Measurements from ENCODE around the gene TAGLN. TPM values are rescaled to one million over a fixed set of nuclear protein-coding genes. Genes with fewer than 3 reads are reported as not detected.

Gene TAGLN
- total RNA-seq, 1 experiment from 2014 or later, result 214 TPM

- no peak for DNase-seq (ENCODE audit: low read depth)
Observed at GRCh38 chr11:117214404-117215110, 15.4 kb downstream of the TAGLN start.

DNA sequence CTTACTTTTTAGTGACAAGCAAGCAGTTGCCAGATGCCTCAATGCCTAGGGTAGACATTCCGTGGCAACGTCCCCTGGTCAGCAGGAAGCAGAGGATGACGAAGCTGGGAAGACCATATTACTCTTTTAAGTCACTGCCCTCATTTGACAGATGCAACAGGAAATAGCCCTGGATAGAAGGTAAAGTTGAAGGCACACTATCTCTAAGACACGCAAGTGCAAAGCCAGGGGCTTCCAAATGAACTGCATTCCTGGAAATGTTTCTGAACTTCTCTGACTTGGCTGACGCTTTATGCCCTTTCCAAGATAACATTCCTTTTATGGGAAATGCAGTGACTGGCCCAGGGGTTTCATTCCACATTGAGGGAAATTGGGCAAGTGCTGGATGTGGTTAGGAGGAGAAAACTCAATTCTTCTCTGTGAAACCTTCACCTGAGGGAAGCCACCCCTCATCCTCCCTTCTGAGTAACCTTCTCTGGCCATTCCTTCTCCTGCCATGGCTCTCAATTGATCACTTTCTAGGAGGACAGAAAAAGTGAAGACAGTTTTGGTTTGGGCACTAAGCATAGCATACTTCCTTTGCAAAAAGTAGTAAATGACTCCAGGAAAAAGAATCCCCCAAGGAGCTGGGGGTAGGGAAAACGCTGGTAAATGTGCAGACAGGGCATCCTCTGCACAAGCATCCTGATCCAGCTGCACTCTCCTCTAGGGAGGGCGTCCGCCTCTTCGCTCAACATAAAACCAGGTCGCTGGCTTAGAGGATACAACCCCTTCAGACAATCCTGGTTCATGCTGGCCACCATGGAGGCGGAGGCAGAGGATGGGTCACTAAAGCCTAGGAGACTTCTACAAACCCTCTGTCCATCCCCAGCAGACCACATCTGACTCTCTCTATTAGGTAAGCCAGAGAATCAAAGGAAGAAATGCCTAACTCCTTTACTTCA, 18.2 kb downstream of the TAGLN start:
- DNase-seq (ENCODE audit: low read depth), result no peak

DNA sequence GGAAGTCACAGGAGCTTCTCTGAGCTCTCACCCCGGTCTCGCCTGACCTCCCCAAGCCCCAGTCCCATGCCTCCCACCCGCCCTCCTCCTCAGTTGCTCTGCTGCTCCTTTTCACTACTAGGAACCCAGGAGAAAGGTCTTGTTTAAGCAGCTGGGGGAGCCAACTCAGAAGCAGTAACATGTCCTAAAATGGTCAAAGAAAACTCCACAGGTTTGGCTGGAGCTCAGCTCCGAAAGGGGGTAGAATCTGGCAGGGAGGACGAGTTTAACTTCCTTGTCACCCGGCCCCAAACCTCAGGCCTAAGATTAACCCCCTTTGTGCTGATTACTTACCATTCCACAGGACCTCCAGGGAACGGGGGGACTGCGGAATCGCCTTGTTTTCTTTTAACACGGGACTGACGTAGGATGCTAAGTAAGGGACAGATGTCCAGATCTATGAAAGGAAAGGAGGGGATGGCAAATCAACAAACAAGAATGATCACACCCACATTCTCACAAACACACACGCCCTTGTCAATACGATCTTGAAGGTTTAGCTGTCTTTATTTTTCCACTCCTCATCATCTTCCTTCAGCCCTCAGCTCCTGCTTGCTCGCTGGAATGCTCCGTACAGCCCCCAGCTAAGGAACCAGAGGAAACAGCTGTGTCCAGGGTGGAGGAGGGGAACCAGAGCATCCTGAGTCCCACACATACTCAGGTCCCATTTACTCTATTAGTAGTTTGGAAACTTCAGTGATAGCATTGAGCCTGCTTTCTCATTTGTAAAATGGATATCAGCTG, 19.2 kb downstream of the TAGLN start:
- no peak for DNase-seq (ENCODE audit: low read depth)

DNA sequence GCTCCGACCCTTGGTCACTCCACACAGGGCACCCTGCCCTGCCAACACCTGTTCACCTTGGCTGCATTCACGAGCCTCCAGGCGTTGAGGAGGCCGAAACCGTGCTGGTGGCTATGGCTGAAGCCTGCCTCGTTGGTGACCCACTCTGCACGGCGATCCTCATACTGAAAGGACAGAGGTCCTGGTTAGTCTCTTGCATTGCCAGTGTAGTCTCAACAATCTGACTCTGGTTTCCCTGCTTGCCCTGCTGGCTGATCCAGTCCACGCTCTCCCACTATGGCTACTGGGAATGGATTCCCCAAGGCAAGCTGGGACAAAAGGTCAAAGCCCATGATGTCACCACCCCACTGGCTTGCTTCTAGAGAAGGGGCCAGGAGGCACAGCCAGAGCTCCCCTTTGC, 19.8 kb downstream of the TAGLN start:
- no peak for DNase-seq (ENCODE audit: low read depth)

DNA sequence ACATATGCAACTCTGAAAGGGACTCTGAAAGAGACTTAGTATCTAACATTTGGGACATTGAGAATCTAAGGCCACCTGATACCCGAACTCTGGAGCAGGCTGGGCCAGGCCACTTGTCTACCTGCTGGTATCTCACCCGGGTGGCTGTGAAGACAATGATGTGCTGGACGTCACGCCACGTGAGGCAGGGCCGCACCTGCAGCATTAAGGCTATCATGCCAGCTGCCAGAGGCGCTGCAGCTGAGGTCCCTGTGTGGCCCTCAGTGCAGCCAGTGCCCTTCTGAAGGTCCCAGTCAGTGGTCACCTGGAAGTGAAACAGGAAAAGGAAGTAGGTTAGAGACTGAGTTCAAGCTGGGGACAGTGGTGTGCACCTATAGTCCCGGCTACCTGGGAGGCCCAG, 20.3 kb downstream of the TAGLN start:
- DNase-seq (ENCODE audit: low read depth), result no peak

DNA sequence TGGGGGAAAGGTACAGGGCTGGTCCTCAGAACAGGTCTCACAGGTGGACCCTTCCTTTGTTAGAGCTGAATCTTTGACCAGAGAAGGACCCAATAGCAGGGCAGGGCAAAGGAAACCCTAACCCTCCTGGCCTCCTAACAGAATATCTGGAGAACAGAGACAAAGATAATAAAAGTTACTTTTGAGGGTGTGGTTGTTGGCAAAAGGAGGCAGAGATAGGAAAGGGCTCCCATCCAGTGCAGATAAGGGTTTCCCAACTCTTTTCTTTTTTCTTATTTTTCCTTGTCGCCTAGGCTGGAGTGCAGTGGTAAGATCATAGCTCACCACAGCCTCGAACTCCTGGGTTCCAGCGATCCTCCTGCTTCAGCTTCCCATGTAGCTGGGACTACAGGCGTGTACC, 20.8 kb downstream of the TAGLN start:
- no peak for DNase-seq (ENCODE audit: low read depth)

DNA sequence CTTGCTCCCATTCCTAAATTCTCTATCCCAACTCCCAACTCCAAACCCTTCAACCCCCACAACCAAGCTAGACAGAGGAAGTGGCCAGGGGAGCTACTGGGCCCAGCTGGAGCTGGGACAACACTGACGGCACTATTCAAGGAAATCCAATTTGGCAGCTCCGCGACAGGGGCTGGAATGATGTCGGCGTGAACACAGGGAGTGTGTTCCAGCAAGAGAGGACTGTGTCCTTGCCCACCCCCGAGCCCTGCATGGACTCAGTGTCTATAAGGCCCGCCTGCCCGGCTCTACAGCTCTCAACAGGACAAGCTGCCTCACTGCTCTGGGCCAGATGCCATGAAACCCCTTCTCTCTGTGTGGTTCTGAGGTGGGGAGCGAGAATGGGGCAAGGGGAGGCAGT, 21.4 kb downstream of the TAGLN start:
- no peak for DNase-seq (ENCODE audit: low read depth)

GRCh38 chr11:117220999-117221774, 22.0 kb downstream of the TAGLN start:
- DNase-seq (ENCODE audit: low read depth), result no peak

GRCh38 chr11:117221775-117222517, 22.8 kb downstream of the TAGLN start:
- DNase-seq (ENCODE audit: low read depth), result peak; percentile 69

DNA sequence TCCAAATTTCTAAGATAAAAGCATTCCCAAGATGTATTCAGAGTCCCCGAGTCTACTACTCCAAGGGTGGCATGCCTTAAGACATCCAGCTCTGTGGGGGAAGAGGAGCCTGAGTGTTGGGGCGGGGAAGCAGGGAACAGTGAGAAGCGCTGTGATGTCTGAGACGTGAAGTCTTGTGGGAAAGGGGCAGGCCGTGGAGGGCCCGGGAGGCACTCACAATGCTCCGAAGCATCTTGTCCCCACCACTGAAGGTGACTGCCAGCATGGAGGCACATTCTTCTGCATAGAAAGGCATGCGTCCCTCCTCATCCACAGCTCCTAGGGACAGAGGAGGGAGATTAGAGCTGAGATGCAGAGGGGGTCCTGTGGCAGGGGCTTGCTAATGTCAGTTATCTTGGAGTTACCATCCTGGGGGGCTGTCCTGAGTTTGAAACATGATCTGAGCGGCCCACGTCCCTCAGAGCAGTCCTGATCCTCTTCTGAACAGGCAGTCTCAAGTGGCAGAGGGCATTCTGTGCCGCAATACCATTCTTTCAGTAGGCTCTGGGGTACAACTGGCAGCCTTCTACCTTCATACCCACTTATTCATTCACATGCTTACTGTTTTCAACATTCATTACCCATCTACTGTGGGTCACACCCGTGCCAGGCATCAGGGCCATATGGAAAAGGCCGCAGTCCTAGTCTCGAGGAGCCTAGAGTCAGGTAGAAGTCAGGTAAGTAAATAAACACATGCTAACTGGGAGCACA, 24.0 kb downstream of the TAGLN start:
- DNase-seq (ENCODE audit: low read depth), result no peak

GRCh38 chr11:117223741-117224689, 24.8 kb downstream of the TAGLN start:
- DNase-seq (ENCODE audit: low read depth), result no peak

DNA sequence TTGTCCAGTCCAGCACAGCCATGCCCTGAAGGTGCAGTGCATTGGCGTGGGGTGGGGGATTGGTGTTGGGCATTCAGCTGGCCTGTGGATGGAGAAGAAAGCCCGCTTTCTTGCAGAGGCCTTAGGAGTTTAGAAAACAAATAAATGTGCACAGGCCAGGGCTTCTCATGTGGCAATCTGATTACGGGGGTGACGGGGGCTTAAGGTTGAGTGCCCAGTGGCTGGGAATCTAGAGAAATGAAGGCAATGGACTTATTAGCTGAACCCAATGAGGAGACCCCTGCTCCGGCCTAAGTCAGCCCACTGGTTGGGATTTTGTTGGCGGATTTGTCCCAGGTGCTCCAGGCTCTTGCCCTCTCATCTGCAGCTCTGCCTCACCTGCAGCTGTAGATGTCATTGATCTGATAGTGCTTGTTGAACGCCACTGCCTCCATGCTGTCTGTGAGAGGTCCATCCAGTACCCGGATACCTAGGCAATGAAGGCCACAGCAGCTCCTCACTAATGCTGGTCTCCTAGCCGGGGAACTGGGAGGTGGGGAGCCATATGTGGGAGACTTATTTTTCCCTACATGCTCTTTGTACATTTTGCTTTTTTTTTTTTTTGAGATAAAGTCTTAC, 26.5 kb downstream of the TAGLN start:
- DNase-seq (ENCODE audit: low read depth), result no peak

GRCh38 chr11:117226388-117227385, 27.5 kb downstream of the TAGLN start:
- DNase-seq (ENCODE audit: low read depth), result peak; percentile 68

DNA sequence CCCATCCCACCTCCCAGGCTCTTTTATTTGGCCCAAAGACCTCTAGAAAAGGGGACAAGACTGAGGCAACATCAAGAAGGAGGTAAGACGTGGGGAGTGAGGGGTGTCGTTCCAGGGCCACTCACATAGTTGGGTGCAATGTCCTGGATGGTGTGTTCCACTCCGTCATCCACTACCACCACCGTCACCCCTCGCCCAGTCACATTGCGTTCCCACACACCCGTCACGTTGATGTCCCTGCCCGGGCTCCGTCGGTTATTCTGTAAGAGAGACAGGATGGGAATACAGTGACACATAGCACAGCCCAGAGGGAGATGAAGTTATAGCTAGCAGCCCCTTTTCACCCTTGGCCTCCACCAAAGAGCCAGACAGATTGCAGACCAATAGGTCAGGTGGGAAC, 28.9 kb downstream of the TAGLN start:
- DNase-seq (ENCODE audit: low read depth), result no peak

GRCh38 chr11:117229411-117229810, 30.2 kb downstream of the TAGLN start:
- DNase-seq (ENCODE audit: low read depth), result no peak

DNA sequence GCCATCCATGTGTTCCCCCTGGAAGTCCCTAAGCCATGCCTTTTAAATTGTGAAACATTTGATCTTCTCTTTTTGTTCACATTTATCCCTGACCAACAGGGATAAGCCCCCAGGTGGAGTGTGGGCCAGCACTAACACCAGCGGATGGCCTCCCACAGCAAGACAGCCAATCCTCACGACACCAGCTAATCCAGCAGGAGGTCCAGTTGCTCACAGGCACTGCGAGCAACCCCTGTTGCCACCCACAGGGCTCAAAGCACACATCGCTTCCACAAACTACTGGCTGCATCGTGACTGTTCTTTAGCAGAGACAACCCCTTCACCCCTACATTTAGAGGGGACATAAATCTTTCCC, 30.7 kb downstream of the TAGLN start:
- no peak for DNase-seq (ENCODE audit: low read depth)

GRCh38 chr11:117230286-117230961, 31.3 kb downstream of the TAGLN start:
- no peak for DNase-seq (ENCODE audit: low read depth)
